HL-60 (cell line): ENCODE measurements around the gene SUMF1.

Source experiments
- DNase-seq, 2 experiments: peaks; one replicate each; pipeline ENCODE4 v3.0.0-alpha.2; 2010 to 2020; ENCODE audit warnings: low read depth in 1 of 2, low spot score in 1 of 2
- H3K27ac ChIP-seq: fragments of 250-450 bp; sonication (Bioruptor Pico); replicated peaks from 2 replicates; pipeline ENCODE4 v1.5.1; 2020; ENCODE audit warnings: mild to moderate bottlenecking, moderate library complexity
- H3K27me3 ChIP-seq: fragments of 250-450 bp; sonication (Bioruptor Pico); 2 replicates; pipeline ENCODE4 v1.5.1; 2021; ENCODE audit warnings: mild to moderate bottlenecking, moderate library complexity; ENCODE audit not compliant: insufficient read depth, poor library complexity, severe bottlenecking
- H3K4me3 ChIP-seq: replicated peaks from 2 replicates; pipeline ENCODE4 v1.5.1; 2011; ENCODE audit warnings: mild to moderate bottlenecking, control low read depth, low read length; ENCODE audit not compliant: insufficient read depth
- GABPA ChIP-seq: IDR thresholded peaks from 2 replicates; pipeline ENCODE4 v1.6.1; 2012; ENCODE audit warnings: low read depth
- POLR2AphosphoS5 ChIP-seq: IDR thresholded peaks from 2 replicates; pipeline ENCODE4 v1.6.1; 2012; ENCODE audit warnings: low read depth
- REST ChIP-seq: IDR thresholded peaks from 2 replicates; pipeline ENCODE4 v1.6.1; 2012; ENCODE audit warnings: low read depth; ENCODE audit not compliant: insufficient replicate concordance
- SPI1 ChIP-seq: IDR thresholded peaks from 2 replicates; pipeline ENCODE4 v1.6.1; 2012; ENCODE audit warnings: low read depth, mild to moderate bottlenecking, borderline replicate concordance
- TF ChIP-seq, protein P1 (sequence below): IDR thresholded peaks from one replicate; pipeline ENCODE4 v1.5.1; 2011; ENCODE audit warnings: low read length, control low read depth, inconsistent platforms; ENCODE audit not compliant: insufficient read depth

Gene SUMF1

GRCh38 chr3:4425055-4425454 lies 42.0 kb downstream of the SUMF1 start:
- Histone ChIP-seq H3K27me3 (no peaks in the 10 kb centered on the region), H3K27ac (no peak overlapping the region)
- TF ChIP-seq POLR2AphosphoS5, result no peak
- TF ChIP-seq REST, result no peak
- no peak for TF ChIP-seq GABPA
- TF ChIP-seq, protein P1, sequence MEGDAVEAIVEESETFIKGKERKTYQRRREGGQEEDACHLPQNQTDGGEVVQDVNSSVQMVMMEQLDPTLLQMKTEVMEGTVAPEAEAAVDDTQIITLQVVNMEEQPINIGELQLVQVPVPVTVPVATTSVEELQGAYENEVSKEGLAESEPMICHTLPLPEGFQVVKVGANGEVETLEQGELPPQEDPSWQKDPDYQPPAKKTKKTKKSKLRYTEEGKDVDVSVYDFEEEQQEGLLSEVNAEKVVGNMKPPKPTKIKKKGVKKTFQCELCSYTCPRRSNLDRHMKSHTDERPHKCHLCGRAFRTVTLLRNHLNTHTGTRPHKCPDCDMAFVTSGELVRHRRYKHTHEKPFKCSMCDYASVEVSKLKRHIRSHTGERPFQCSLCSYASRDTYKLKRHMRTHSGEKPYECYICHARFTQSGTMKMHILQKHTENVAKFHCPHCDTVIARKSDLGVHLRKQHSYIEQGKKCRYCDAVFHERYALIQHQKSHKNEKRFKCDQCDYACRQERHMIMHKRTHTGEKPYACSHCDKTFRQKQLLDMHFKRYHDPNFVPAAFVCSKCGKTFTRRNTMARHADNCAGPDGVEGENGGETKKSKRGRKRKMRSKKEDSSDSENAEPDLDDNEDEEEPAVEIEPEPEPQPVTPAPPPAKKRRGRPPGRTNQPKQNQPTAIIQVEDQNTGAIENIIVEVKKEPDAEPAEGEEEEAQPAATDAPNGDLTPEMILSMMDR, result no peak
- no peak for TF ChIP-seq SPI1

GRCh38 chr3:4421121-4421520 lies 45.9 kb downstream of the SUMF1 start:
- Histone ChIP-seq H3K27me3 (no peaks in the 10 kb centered on the region), H3K4me3 (no peak overlapping the region), H3K27ac (peak overlapping the region; percentile 36)
- TF ChIP-seq SPI1, result no peak
- TF ChIP-seq POLR2AphosphoS5, result no peak
- no peak for TF ChIP-seq REST
- TF ChIP-seq GABPA, result no peak
- TF ChIP-seq, protein P1, result no peak
- peak; percentile 24 to 66 for DNase-seq

More at GRCh38 chr3:4425055-4425454, 42.0 kb downstream of the SUMF1 start:
- H3K4me3 ChIP-seq, result no peak overlapping the region
- no peak for DNase-seq

- DNase-seq, result no peak
- no peaks in the 10 kb centered on the region for H3K27me3 ChIP-seq
- H3K27ac ChIP-seq, result no peak overlapping the region
- TF ChIP-seq POLR2AphosphoS5 (no peak), REST (no peak), GABPA (no peak), SPI1 (no peak)
- TF ChIP-seq, protein P1, result no peak
- H3K4me3 ChIP-seq, result no peak overlapping the region
Observed at GRCh38 chr3:4419920-4420319, 47.1 kb downstream of the SUMF1 start.
